HepG2 (cell line): ENCODE measurements around the gene DDX24. TPM values are rescaled to one million over a fixed set of nuclear protein-coding genes. Genes with fewer than 3 reads are reported as not detected.

ENCODE experiments used
- ATAC-seq: fragments of 200-7000 bp; cut with Tn5 transposase; 3 replicates; pipeline ENCODE4 v1.9.1; 2020; ENCODE audit warnings: mild to moderate bottlenecking, moderate library complexity
- BruUV-seq: library from RNA; stranded (reverse); fragments of 400-500 nt; replicated peaks from 2 replicates; lab custom pipeline; 2021; lab: Mats Ljungman, UMichigan
- CTCF ChIA-PET: fragments of 300-600 bp; formaldehyde crosslinking; extraction: SDS; loops from one replicate; lab custom pipeline; 2021; ENCODE audit warnings: low total read pairs, inconsistent platforms, low intra/inter-chr PET ratio; lab: Yijun Ruan, JAX
- POLR2A ChIA-PET: fragments of 350-600 bp; sonication (Branson Sonifier 250); formaldehyde crosslinking; loops from one replicate; lab custom pipeline; 2020; ENCODE audit warnings: antibody characterized with exemption, inconsistent platforms; lab: Yijun Ruan, JAX
- DNase-seq: peaks from one replicate; pipeline ENCODE4 v3.0.0-alpha.2; 2015; ENCODE audit warnings: low spot score
- FAIRE-seq: peaks from 3 replicates; lab custom pipeline; 2011; peaks lifted over from hg19 to GRCh38; lab: Jason Lieb, UNC
- H2AFZ ChIP-seq: one replicate; pipeline ENCODE4 v1.6.1; 2011; ENCODE audit warnings: low read length, inconsistent platforms
- H3K27ac ChIP-seq: fragments of 300-600 bp; 3 replicates; pipeline ENCODE4 v1.8.0; 2011; ENCODE audit warnings: mixed run types, mild to moderate bottlenecking, mixed read lengths, low read length, inconsistent platforms; ENCODE audit not compliant: insufficient read depth; ENCODE audit errors: extremely low read length
- H3K27me3 ChIP-seq, 2 experiments: fragments of 200-600 bp in 1 of 2; 2 replicates in 1 of 2; 3 replicates in 1 of 2; pipeline versions ENCODE4 v1.6.0 to v1.8.0; 2011; ENCODE audit warnings: low read length in 2 of 2, mild to moderate bottlenecking in 2 of 2, moderate library complexity in 2 of 2, inconsistent platforms in 1 of 2; ENCODE audit not compliant: insufficient read depth in 2 of 2, control insufficient read depth in 1 of 2
- H3K36me3 ChIP-seq, 2 experiments: fragments of 200-600 bp in 1 of 2; replicated peaks in 1 of 2; 2 replicates in 1 of 2; 3 replicates in 1 of 2; pipeline versions ENCODE4 v1.5.1 to v1.8.0; 2011; ENCODE audit warnings: low read length in 2 of 2, inconsistent platforms in 1 of 2; ENCODE audit not compliant: insufficient read depth in 2 of 2, control insufficient read depth in 1 of 2
- H3K4me1 ChIP-seq: 2 replicates; pipeline ENCODE4 v1.5.1; 2012; ENCODE audit warnings: low read length, inconsistent platforms; ENCODE audit not compliant: insufficient read depth
- H3K4me2 ChIP-seq: 2 replicates; pipeline ENCODE4 v1.6.0; 2011; ENCODE audit warnings: low read depth, low read length, inconsistent platforms
- H3K4me3 ChIP-seq, 3 experiments: fragments of 200-600 bp in 1 of 3; sonication (generic), shearing (Covaris generic) in 1 of 3; replicated peaks in 1 of 3; 2 replicates each; pipeline ENCODE4 v1.5.1; 2011 to 2016; ENCODE audit warnings: low read length in 3 of 3, inconsistent platforms in 2 of 3, low read depth in 2 of 3, mild to moderate bottlenecking in 2 of 3, control low read depth in 1 of 3, mixed read lengths in 1 of 3; ENCODE audit not compliant: insufficient read depth in 1 of 3
- H3K79me2 ChIP-seq: one replicate; pipeline ENCODE4 v1.6.1; 2011; ENCODE audit warnings: low read length, inconsistent platforms; ENCODE audit not compliant: insufficient read depth
- H3K9ac ChIP-seq: 2 replicates; pipeline ENCODE4 v1.6.0; 2011; ENCODE audit warnings: mild to moderate bottlenecking, low read depth, low read length, inconsistent platforms; ENCODE audit not compliant: insufficient read depth
- H3K9me3 ChIP-seq: 2 replicates; pipeline ENCODE4 v1.5.1; 2012; ENCODE audit warnings: mild to moderate bottlenecking, low read length
- H4K20me1 ChIP-seq: 2 replicates; pipeline ENCODE4 v1.6.0; 2011; ENCODE audit warnings: inconsistent platforms, mild to moderate bottlenecking, low read length, moderate library complexity; ENCODE audit not compliant: insufficient read depth
- ETV6 ChIP-seq: sonication (generic); formaldehyde crosslinking; conservative IDR thresholded peaks from 2 replicates; pipeline ENCODE4 v1.4.0; 2020; ENCODE audit warnings: missing genetic modification reagents
- FOXP1 ChIP-seq, 2 experiments: fragments of 450-650 bp in 1 of 2; IDR thresholded peaks; 2 replicates each; pipeline ENCODE4 v1.6.1; 2017 to 2018; ENCODE audit warnings: antibody characterized with exemption in 1 of 2
- IKZF1 ChIP-seq: fragments of 450-650 bp; IDR thresholded peaks from 2 replicates; pipeline ENCODE4 v1.7.1; 2016
- MED1 ChIP-seq: sonication (generic); formaldehyde crosslinking; IDR thresholded peaks from 2 replicates; pipeline ENCODE4 v1.4.0; 2020; ENCODE audit warnings: missing genetic modification reagents
- PHB2 ChIP-seq: fragments of 450-650 bp; IDR thresholded peaks from 2 replicates; pipeline ENCODE4 v1.6.1; 2018; ENCODE audit not compliant: partially characterized antibody
- RARA ChIP-seq: IDR thresholded peaks from 2 replicates; pipeline ENCODE4 v1.6.1; 2016; ENCODE audit warnings: missing genetic modification reagents, missing compliant biosample characterization
- SIX1 ChIP-seq: sonication (generic); formaldehyde crosslinking; IDR thresholded peaks from 2 replicates; pipeline ENCODE4 v1.4.0; 2020; ENCODE audit warnings: missing genetic modification reagents, borderline replicate concordance
- SNRNP70 ChIP-seq: fragments of 200-400 bp; formaldehyde crosslinking; IDR thresholded peaks from 2 replicates; pipeline ENCODE4 v1.6.1; 2017; ENCODE audit warnings: mild to moderate bottlenecking, low read depth, low read length, moderate library complexity
- ZNF20 ChIP-seq: sonication (generic); formaldehyde crosslinking; IDR thresholded peaks from 2 replicates; pipeline ENCODE4 v1.4.0; 2020; ENCODE audit warnings: mild to moderate bottlenecking, moderate library complexity, missing genetic modification reagents
- ZNF251 ChIP-seq: sonication (generic); formaldehyde crosslinking; IDR thresholded peaks from 2 replicates; pipeline ENCODE4 v1.9.0; 2021; ENCODE audit warnings: mild to moderate bottlenecking, missing genetic modification reagents
- ZNF468 ChIP-seq: sonication (generic); formaldehyde crosslinking; IDR thresholded peaks from 2 replicates; pipeline ENCODE4 v1.8.0; 2022; ENCODE audit warnings: mild to moderate bottlenecking, moderate library complexity, missing genetic modification reagents
- ZNF567 ChIP-seq: sonication (generic); formaldehyde crosslinking; IDR thresholded peaks from 2 replicates; pipeline ENCODE4 v1.8.1; 2023; ENCODE audit warnings: mild to moderate bottlenecking, missing genetic modification reagents, borderline replicate concordance
- ZNF652 ChIP-seq: IDR thresholded peaks from 2 replicates; pipeline ENCODE4 v1.6.1; 2016; ENCODE audit warnings: low read depth, borderline replicate concordance
- ZNF720 ChIP-seq: sonication (generic); formaldehyde crosslinking; IDR thresholded peaks from 2 replicates; pipeline ENCODE4 v1.4.0; 2020; ENCODE audit warnings: missing genetic modification reagents
- ZNF790 ChIP-seq: sonication (generic); formaldehyde crosslinking; IDR thresholded peaks from 2 replicates; pipeline ENCODE4 v1.8.0; 2022; ENCODE audit warnings: missing genetic modification reagents, mild to moderate bottlenecking, borderline replicate concordance
- ZNF878 ChIP-seq: sonication (generic); formaldehyde crosslinking; IDR thresholded peaks from 2 replicates; pipeline ENCODE4 v1.8.1; 2023; ENCODE audit warnings: mild to moderate bottlenecking, missing genetic modification reagents, moderate library complexity
- WGBS: methylation state at CpG from one replicate; pipeline ENCODE4 v1.1.6; 2017; ENCODE audit warnings: low lambda C conversion rate; 5-methylcytosine and 5-hydroxymethylcytosine counted together
- in situ Hi-C: cut with HindIII; loops from 2 replicates; pipeline ENCODE4 v1.10.0; 2017; ENCODE audit warnings: low pct_unique_long_range_greater_than_20kb; ENCODE audit not compliant: extremely low pct_ligation_motif_present
- intact Hi-C: fragments of 100-400 bp; cut with micrococcal nuclease; formaldehyde crosslinking; loops from one replicate; pipeline ENCODE4 v1.10.0; 2022; ENCODE audit not compliant: unreplicated experiment
- polyA plus RNA-seq, 8 experiments: library from polyadenylated mRNA; depleted of rRNA in 3 of 8; stranded (reverse) in 7 of 8; unstranded in 1 of 8; fragments of >200 nt; fragmentation: Illumina TruSeq in 4 of 8; extraction: Trizol in 4 of 8; gene quantifications; 2 replicates each; pipeline versions ENCODE4 v1.2.1 to v1.2.3, GENCODE V29; 2011 to 2016; ENCODE audit warnings: low read depth in 4 of 8, missing spikeins in 1 of 8, mixed read lengths in 1 of 8; ENCODE audit not compliant: insufficient read depth in 1 of 8
- total RNA-seq, 5 experiments: library from RNA; depleted of rRNA; stranded (reverse); fragments of >200 nt; fragmentation: Illumina TruSeq; extraction: Trizol; gene quantifications; 2 replicates each; pipeline ENCODE4 v1.2.3, GENCODE V29; 2016; ENCODE audit warnings: low read depth in 1 of 5
- TF ChIP-seq, protein P1 (sequence below): sonication (generic); formaldehyde crosslinking; IDR thresholded peaks from 2 replicates; pipeline ENCODE4 v1.5.0; 2020; ENCODE audit warnings: missing genetic modification reagents
- TF ChIP-seq, protein P2 (sequence below), 2 experiments: sonication (generic) in 1 of 2; formaldehyde crosslinking in 1 of 2; IDR thresholded peaks; 2 replicates each; pipeline versions ENCODE4 v1.4.0 to v1.6.1; 2018 to 2020; ENCODE audit warnings: missing genetic modification reagents in 2 of 2, borderline replicate concordance in 1 of 2, low read depth in 1 of 2, mild to moderate bottlenecking in 1 of 2, missing biosample characterization in 1 of 2
- TF ChIP-seq, protein P3 (sequence below): sonication (generic); formaldehyde crosslinking; IDR thresholded peaks from 2 replicates; pipeline ENCODE4 v1.5.0; 2020; ENCODE audit warnings: mild to moderate bottlenecking, missing genetic modification reagents, borderline replicate concordance

DDX24 gene
- total and polyA plus RNA-seq, 2 of the 13 experiments (the other 11 are each of a cell fraction or from before 2014, with no cell fraction given), result 67.3 to 149 TPM

DNA sequence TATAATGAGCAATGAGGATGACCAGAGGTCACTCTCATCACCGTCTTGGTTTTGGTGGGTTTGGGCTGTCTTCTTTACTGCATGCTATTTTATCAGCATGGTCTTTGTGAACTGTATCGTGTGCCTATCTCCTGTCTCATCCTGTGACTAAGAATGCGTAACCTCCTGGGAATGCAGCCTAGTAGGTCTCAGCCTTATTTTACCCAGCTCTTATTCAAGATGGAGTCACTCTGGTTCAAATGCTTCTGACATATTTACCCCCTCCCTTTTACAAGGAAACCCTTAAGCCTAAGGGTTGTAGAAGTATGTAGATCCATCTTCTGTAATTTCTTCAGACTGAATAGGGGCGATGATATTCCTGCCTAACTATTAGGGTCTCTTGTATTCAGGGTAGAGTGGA is 8.5 kb upstream of the DDX24 start (continued):
- TF ChIP-seq SIX1 (CRISPR knock-in tag) (no peak), PHB2 (no peak), ZNF720 (CRISPR knock-in tag) (no peak), ZNF652 (CRISPR knock-in tag) (no peak), ZNF468 (CRISPR knock-in tag) (no peak), ZNF20 (CRISPR knock-in tag) (no peak), ETV6 (CRISPR knock-in tag) (no peak)

DNA sequence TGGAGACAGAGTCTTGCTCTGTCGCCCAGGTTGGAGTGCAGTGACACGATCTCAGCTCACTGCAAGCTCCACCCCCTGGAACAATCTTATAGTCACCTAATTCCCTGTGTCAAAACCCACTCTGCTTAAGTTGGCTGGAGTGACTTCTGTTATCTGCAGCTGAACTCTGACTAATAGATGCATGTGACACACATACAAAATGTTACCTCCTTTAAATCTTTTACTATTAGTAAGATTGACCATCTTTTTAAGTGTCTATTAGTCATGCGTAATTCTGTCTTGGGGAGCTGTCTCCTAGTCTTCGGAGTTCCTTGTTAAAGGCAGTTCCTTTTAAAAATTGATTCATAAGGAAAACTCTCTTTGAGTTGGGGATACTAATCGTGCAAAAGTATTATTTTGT is 7.5 kb upstream of the DDX24 start:
- no TSS peak for BruUV-seq
- no peak overlapping the region for H3K9ac ChIP-seq
- ATAC-seq (no peak), DNase-seq (no peak), FAIRE-seq (no peak)
- POLR2A ChIA-PET, result no interaction called here
- H3K79me2 ChIP-seq, result no peaks in the 10 kb centered on the region
- intact Hi-C loops (no loop called here), in situ Hi-C loops (no loop called here)
- H3K36me3 ChIP-seq, result no peaks in the 10 kb centered on the region
- CTCF ChIA-PET, result no interaction called here
- 95% methylated on average over 5 of the region's 5 CpGs for WGBS
- no peaks in the 10 kb centered on the region for H4K20me1 ChIP-seq
- H3K4me3 ChIP-seq, result no peak overlapping the region
- no peak overlapping the region for H3K4me2 ChIP-seq
- no peak overlapping the region for H2AFZ ChIP-seq
- H3K4me1 ChIP-seq, result peaks cover 7% of the 10 kb centered on the region
- no peaks in the 10 kb centered on the region for H3K27me3 ChIP-seq
- H3K27ac ChIP-seq, result no peak overlapping the region
- no peaks in the 10 kb centered on the region for H3K9me3 ChIP-seq
- no peak for TF ChIP-seq RARA (CRISPR knock-in tag)
- no peak for TF ChIP-seq ZNF567
- TF ChIP-seq ZNF251 (CRISPR knock-in tag), result no peak
- TF ChIP-seq, protein P1, sequence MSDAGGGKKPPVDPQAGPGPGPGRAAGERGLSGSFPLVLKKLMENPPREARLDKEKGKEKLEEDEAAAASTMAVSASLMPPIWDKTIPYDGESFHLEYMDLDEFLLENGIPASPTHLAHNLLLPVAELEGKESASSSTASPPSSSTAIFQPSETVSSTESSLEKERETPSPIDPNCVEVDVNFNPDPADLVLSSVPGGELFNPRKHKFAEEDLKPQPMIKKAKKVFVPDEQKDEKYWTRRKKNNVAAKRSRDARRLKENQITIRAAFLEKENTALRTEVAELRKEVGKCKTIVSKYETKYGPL (CRISPR knock-in tag), result no peak
- TF ChIP-seq, protein P2, sequence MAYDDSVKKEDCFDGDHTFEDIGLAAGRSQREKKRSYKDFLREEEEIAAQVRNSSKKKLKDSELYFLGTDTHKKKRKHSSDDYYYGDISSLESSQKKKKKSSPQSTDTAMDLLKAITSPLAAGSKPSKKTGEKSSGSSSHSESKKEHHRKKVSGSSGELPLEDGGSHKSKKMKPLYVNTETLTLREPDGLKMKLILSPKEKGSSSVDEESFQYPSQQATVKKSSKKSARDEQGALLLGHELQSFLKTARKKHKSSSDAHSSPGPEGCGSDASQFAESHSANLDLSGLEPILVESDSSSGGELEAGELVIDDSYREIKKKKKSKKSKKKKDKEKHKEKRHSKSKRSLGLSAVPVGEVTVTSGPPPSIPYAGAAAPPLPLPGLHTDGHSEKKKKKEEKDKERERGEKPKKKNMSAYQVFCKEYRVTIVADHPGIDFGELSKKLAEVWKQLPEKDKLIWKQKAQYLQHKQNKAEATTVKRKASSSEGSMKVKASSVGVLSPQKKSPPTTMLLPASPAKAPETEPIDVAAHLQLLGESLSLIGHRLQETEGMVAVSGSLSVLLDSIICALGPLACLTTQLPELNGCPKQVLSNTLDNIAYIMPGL (CRISPR knock-in tag; IDR thresholded peaks at IDR 0.05; ENCODE audit: borderline replicate concordance in 1 of 2, low read depth in 1 of 2), result no peak
- no peak for TF ChIP-seq FOXP1 (IDR thresholded peaks at IDR 0.05)
- TF ChIP-seq FOXP1 (CRISPR knock-in tag; IDR thresholded peaks at IDR 0.05), result no peak
- TF ChIP-seq IKZF1, result no peak
- no peak for TF ChIP-seq ZNF878 (CRISPR knock-in tag)
- no peak for TF ChIP-seq MED1 (CRISPR knock-in tag)
- no peak for TF ChIP-seq SNRNP70
- TF ChIP-seq ZNF790, result no peak
- no peak for TF ChIP-seq ETV6 (CRISPR knock-in tag)
- TF ChIP-seq, protein P3, sequence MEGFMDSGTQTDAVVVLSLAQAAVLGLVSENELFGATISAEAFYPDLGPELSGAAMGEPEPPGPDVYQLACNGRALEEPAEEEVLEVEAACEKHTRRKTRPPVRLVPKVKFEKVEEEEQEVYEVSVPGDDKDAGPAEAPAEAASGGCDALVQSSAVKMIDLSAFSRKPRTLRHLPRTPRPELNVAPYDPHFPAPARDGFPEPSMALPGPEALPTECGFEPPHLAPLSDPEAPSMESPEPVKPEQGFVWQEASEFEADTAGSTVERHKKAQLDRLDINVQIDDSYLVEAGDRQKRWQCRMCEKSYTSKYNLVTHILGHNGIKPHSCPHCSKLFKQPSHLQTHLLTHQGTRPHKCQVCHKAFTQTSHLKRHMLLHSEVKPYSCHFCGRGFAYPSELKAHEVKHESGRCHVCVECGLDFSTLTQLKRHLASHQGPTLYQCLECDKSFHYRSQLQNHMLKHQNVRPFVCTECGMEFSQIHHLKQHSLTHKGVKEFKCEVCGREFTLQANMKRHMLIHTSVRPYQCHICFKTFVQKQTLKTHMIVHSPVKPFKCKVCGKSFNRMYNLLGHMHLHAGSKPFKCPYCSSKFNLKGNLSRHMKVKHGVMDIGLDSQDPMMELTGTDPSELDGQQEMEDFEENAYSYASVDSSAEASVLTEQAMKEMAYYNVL (CRISPR knock-in tag), result no peak
